GM12872 (cell line): ENCODE results near the gene LIPI.

ENCODE experiments used
- TF ChIP-seq, protein P1 (sequence below): IDR thresholded peaks from 3 replicates; pipeline ENCODE4 v1.5.1; 2011; ENCODE audit warnings: low read depth, mild to moderate bottlenecking, low read length, moderate library complexity; ENCODE audit not compliant: insufficient read depth

The LIPI gene

DNA sequence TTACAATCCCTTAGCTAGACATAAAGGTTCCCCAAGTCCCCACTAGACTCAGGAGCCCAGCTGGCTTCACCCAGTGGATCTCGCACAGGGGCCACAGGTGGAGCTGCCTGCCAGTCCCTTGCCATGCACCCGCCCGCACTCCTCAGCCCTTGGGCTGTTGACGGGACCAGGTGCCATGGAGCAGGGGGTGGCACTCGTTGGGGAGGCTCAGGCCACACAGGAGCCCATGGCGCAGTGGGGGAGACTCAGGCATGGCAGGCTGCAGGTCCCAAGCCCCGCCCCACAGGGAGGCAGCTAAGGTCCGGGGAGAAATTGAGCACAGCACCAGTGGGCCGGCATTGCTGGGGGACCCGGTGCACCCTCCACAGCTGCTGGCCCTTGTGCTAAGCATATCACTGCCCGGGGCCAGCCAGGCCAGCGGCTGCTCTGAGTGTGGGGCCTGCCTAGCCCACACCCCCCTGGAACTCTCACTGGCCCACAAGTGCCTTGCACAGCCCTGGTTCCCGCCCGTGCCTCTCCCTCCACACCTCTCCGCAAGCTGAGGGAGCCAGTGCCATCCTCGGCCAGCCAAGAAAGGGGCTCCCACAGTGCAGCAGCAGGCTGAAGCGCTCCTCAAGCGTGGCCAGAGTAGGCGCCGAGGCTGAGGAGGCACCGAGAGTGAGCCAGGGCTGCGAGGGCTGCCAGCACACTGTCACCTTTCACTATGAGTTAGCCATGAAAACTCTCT, 117.8 kb downstream of the LIPI start:
- TF ChIP-seq, protein P1, sequence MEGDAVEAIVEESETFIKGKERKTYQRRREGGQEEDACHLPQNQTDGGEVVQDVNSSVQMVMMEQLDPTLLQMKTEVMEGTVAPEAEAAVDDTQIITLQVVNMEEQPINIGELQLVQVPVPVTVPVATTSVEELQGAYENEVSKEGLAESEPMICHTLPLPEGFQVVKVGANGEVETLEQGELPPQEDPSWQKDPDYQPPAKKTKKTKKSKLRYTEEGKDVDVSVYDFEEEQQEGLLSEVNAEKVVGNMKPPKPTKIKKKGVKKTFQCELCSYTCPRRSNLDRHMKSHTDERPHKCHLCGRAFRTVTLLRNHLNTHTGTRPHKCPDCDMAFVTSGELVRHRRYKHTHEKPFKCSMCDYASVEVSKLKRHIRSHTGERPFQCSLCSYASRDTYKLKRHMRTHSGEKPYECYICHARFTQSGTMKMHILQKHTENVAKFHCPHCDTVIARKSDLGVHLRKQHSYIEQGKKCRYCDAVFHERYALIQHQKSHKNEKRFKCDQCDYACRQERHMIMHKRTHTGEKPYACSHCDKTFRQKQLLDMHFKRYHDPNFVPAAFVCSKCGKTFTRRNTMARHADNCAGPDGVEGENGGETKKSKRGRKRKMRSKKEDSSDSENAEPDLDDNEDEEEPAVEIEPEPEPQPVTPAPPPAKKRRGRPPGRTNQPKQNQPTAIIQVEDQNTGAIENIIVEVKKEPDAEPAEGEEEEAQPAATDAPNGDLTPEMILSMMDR: no peak

DNA sequence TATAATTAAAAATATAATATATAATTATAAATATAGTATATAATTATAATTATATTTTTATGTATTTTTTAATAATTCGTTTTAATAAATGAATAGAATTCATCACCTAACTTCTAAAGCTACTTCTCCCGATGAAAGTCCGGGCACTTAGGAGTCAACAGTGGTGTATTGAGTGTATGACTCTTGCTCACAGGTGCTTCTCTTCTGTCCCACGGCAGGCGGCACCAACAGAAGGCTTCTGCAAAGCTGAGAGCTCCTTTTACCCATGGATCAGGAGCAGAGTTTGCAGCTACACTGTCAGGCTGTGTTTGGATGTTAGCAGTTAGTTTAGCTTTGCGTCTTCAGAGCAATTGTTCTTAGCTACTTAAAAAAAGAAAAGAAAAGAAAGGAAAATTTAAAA, 122.4 kb downstream of the LIPI start:
- TF ChIP-seq, protein P1: no peak

DNA sequence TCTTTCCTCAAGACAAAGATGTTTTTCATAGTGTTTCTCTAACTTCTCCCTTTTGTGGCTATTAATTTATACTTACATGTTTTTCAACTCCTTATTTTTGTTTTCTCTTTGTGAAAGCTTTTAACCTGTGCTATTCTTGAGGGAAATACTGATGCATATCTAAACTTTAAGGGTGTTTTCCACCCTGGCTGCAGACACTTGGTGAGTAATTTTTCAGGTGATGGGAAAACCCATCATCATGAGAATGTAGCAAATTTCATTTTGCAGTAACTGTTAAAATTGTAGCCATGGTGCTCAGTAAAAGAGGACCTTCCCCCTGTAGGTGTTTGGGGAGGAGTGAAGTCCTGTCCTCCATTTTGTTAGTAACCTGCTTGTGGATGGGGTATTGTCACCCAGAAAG, 124.2 kb downstream of the LIPI start:
- TF ChIP-seq, protein P1: no peak

DNA sequence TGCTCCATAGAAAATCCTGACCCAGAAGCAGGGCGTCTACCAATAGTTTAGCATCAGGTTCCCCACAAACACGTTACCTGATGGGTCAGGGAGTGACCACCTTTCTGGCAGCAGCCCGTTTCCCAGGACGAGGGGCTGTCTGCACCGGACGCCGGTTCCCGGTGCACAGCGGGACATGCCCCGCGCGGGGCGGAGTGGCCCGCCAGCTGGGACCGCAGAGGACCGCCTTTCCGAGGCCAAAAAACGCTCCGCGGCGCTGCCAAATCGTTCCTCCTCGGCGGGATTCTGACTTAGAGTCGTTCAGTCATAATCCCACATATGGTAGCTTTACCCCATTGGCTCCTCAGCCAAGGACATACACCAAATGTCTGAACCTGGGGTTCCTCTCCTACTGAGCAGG, 126.1 kb downstream of the LIPI start:
- TF ChIP-seq, protein P1: no peak

DNA sequence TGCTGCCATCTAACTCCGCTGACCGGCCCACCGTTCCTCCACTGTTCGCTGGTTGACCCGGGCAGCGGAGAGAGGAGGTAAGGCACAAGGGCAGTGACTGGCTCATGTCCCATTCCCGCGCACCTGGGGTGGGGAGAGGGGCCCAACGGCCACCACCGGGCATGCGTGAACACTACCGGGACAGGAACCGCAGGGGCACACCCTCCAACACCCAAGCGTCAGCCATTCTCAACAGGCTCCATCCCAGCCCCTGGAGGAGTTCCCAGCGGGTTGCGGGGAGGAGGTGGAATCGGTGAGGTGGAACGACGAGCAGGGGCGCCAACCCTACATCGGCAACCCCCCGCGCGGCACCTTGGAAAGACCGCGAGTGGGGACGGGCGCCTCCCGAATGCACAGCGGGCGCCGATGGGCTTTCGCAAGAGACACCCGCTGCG, 126.7 kb downstream of the LIPI start:
- TF ChIP-seq, protein P1: no peak

DNA sequence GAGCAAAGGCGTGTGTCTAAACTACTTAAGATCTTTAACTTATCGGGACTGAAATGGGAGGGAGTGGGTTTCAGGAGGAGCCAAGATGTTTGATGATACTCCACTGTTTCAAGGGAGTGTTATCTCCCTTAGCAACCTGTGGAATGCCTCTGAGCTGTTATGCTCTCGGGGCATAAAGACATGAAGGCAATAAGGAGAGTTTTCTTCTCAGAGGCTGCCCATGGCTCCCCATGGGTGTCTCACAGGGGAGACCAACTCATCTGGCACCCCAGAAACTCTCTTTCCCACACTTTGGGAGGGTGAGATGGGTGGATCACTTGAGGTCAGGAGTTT, 130.0 kb downstream of the LIPI start:
- TF ChIP-seq, protein P1: no peak

DNA sequence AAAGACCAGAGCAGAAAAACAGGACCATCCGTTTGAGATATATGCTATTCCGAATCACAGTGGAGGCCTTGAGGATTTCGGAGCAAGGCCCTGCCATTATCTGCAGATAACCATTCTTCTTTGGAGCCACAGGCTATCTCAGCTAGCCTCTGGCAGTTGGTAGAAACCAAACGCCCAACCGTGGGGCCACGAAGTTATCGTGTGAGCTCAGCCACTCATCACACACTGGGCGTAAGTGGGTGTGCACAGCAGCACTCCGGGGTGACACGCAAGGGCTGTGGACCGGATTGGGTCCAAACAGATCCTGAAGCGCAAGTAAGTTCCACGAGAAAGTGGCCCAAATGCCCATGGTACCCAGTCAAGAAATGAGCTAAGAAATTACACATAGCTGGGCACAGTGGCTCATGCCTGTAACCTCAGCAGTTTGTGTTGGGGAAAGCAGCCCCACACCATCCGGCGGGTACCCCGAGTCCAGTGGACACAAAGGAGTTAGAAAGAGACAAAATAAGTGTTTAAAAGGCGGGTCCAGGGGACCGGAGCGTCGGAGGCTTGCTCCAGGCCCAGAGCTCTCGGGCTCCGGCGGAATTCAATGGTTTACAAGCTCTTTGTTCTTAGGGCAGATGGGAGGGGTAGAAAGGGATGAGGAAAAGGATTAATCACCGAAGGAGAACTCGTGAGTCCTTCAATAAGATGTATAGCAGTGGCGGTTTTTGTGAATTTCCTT, 130.6 kb downstream of the LIPI start:
- TF ChIP-seq, protein P1: no peak
